Keratinocyte (primary cell): ENCODE measurements around the gene NRG2. TPM values are rescaled to one million over a fixed set of nuclear protein-coding genes. Genes with fewer than 3 reads are reported as not detected.

Source experiments
- DNase-seq: peaks from one replicate; pipeline ENCODE4 v3.0.0-alpha.2; 2011; ENCODE audit warnings: low read depth, missing footprints, low spot score
- FAIRE-seq: peaks from 2 replicates; lab custom pipeline; 2011; peaks lifted over from hg19 to GRCh38; lab: Jason Lieb, UNC
- H2AFZ ChIP-seq: 2 replicates; pipeline ENCODE4 v1.6.0; 2012; ENCODE audit warnings: low read length, control low read depth, inconsistent platforms; ENCODE audit not compliant: control insufficient read depth
- H3K27ac ChIP-seq: 2 replicates; pipeline ENCODE4 v1.5.1; 2011; ENCODE audit warnings: low read length; ENCODE audit not compliant: control insufficient read depth, insufficient read depth
- H3K27me3 ChIP-seq: 3 replicates; pipeline ENCODE4 v1.6.0; 2011; ENCODE audit warnings: low read length; ENCODE audit not compliant: control insufficient read depth, insufficient read depth; ENCODE audit errors: extremely low read depth
- H3K36me3 ChIP-seq, 2 experiments: 2 replicates in 1 of 2; 3 replicates in 1 of 2; pipeline ENCODE4 v1.5.1; 2011; ENCODE audit warnings: low read length in 2 of 2, mild to moderate bottlenecking in 1 of 2; ENCODE audit not compliant: control insufficient read depth in 2 of 2, insufficient read depth in 2 of 2; ENCODE audit errors: extremely low read depth in 1 of 2
- H3K4me1 ChIP-seq: 3 replicates; pipeline ENCODE4 v1.5.1; 2011; ENCODE audit warnings: low read length; ENCODE audit not compliant: control insufficient read depth, insufficient read depth; ENCODE audit errors: extremely low read depth
- H3K4me2 ChIP-seq: 3 replicates; pipeline ENCODE4 v1.6.0; 2011; ENCODE audit warnings: low read depth, low read length; ENCODE audit not compliant: control insufficient read depth, insufficient read depth; ENCODE audit errors: extremely low read depth
- H3K4me3 ChIP-seq, 3 experiments: fragments of 200-600 bp in 1 of 3; sonication (generic) in 1 of 3; 2 replicates in 2 of 3; 3 replicates in 1 of 3; pipeline ENCODE4 v1.5.1; 2011 to 2016; ENCODE audit warnings: low read length in 3 of 3, mild to moderate bottlenecking in 3 of 3, control low read depth in 2 of 3, inconsistent platforms in 1 of 3, low read depth in 1 of 3, mixed read lengths in 1 of 3, mixed run types in 1 of 3, moderate library complexity in 1 of 3; ENCODE audit not compliant: control insufficient read depth in 2 of 3, insufficient read depth in 2 of 3; ENCODE audit errors: extremely low read depth in 1 of 3
- H3K79me2 ChIP-seq: 2 replicates; pipeline ENCODE4 v1.6.0; 2012; ENCODE audit warnings: low read length; ENCODE audit not compliant: control insufficient read depth, insufficient read depth
- H3K9ac ChIP-seq: 3 replicates; pipeline ENCODE4 v1.6.0; 2011; ENCODE audit warnings: low read length; ENCODE audit not compliant: control insufficient read depth, insufficient read depth; ENCODE audit errors: extremely low read depth
- H3K9me1 ChIP-seq: 3 replicates; pipeline ENCODE4 v1.6.0; 2011; ENCODE audit warnings: low read length; ENCODE audit not compliant: control insufficient read depth, insufficient read depth; ENCODE audit errors: extremely low read depth
- H3K9me3 ChIP-seq: 2 replicates; pipeline ENCODE4 v1.5.1; 2012; ENCODE audit warnings: low read depth, low read length; ENCODE audit not compliant: control insufficient read depth
- H4K20me1 ChIP-seq: 3 replicates; pipeline ENCODE4 v1.6.0; 2011; ENCODE audit warnings: low read length; ENCODE audit not compliant: control insufficient read depth, insufficient read depth; ENCODE audit errors: extremely low read depth
- dilution Hi-C: fragments of 300-500 bp; cut with MboI; formaldehyde crosslinking; loops from one replicate; pipeline ENCODE4 v1.7.0; 2020; ENCODE audit warnings: low sequenced_read_pairs; ENCODE audit not compliant: extremely low pct_ligation_motif_present
- polyA plus RNA-seq, 5 experiments: library from polyadenylated mRNA; depleted of rRNA in 3 of 5; stranded (reverse) in 3 of 5; stranded (forward) in 1 of 5; unstranded in 1 of 5; fragments of >200 nt; gene quantifications; 1 replicate in 1 of 5; 2 replicates in 3 of 5; 3 replicates in 1 of 5; pipeline versions ENCODE4 v1.2.1 to v1.2.3, GENCODE V29; 2011 to 2012; ENCODE audit warnings: missing spikeins in 2 of 5, low read depth in 1 of 5, low replicate concordance in 1 of 5
- TF ChIP-seq, protein P1 (sequence below), 3 experiments: IDR thresholded peaks in 1 of 3; conservative IDR thresholded peaks in 1 of 3; optimal IDR thresholded peaks in 1 of 3; 2 replicates in 2 of 3; 3 replicates in 1 of 3; pipeline versions ENCODE3 to v1.5.1; 2011; ENCODE audit warnings: low read length in 3 of 3, mild to moderate bottlenecking in 3 of 3, moderate library complexity in 2 of 3, control low read depth in 1 of 3, inconsistent platforms in 1 of 3; ENCODE audit not compliant: insufficient read depth in 2 of 3; ENCODE audit errors: extremely low read depth in 1 of 3

Gene NRG2
- polyA plus RNA-seq, 1 donor (not counting 4 experiments of a cell fraction or from before 2014, with no cell fraction given) = 0.13 TPM

DNA sequence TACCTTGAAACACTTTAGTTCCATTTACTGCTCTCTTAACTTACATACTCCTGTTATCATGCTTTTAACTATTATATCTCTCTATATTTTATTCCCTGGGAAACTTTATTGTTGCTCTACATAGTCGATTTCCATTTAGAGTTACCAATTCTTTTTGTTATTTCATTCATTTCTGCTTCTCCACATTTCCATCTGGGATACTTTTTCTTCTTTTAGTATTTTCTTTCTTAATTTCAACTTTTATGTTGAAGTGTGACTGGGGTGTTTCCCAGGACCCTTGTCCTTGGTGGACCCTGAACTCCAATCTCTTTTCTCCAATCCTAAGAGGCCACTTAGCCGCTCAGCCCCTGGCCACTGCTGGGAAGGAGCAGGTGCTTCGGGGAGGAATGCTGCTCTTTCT lies 211.5 kb downstream of the NRG2 start:
- FAIRE-seq (no peak), DNase-seq (no peak)
- Histone ChIP-seq H3K36me3 (no peaks in the 10 kb centered on the region), H3K9ac (no peak overlapping the region), H3K27me3 (peaks cover 16% of the 10 kb centered on the region), H3K9me1 (no peaks in the 10 kb centered on the region), H3K9me3 (no peaks in the 10 kb centered on the region), H3K79me2 (no peaks in the 10 kb centered on the region), H2AFZ (no peak overlapping the region), H3K4me3 (no peak overlapping the region), H4K20me1 (no peaks in the 10 kb centered on the region), H3K27ac (no peak overlapping the region), H3K4me1 (no peaks in the 10 kb centered on the region), H3K4me2 (no peak overlapping the region)
- TF ChIP-seq, protein P1, sequence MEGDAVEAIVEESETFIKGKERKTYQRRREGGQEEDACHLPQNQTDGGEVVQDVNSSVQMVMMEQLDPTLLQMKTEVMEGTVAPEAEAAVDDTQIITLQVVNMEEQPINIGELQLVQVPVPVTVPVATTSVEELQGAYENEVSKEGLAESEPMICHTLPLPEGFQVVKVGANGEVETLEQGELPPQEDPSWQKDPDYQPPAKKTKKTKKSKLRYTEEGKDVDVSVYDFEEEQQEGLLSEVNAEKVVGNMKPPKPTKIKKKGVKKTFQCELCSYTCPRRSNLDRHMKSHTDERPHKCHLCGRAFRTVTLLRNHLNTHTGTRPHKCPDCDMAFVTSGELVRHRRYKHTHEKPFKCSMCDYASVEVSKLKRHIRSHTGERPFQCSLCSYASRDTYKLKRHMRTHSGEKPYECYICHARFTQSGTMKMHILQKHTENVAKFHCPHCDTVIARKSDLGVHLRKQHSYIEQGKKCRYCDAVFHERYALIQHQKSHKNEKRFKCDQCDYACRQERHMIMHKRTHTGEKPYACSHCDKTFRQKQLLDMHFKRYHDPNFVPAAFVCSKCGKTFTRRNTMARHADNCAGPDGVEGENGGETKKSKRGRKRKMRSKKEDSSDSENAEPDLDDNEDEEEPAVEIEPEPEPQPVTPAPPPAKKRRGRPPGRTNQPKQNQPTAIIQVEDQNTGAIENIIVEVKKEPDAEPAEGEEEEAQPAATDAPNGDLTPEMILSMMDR (optimal IDR thresholded peaks at IDR 0.05 in 1 of 3, IDR thresholded peaks at IDR 0.05 in 1 of 3, conservative IDR thresholded peaks at IDR 0.05 in 1 of 3; ENCODE audit: extremely low read depth in 1 of 3, insufficient read depth in 2 of 3, low read length in 3 of 3) = no peak
- dilution Hi-C loops = loop anchor here (25.0 kb wide), 1 partner anchor 131 kb away; no protein-coding TSS in a partner anchor

DNA sequence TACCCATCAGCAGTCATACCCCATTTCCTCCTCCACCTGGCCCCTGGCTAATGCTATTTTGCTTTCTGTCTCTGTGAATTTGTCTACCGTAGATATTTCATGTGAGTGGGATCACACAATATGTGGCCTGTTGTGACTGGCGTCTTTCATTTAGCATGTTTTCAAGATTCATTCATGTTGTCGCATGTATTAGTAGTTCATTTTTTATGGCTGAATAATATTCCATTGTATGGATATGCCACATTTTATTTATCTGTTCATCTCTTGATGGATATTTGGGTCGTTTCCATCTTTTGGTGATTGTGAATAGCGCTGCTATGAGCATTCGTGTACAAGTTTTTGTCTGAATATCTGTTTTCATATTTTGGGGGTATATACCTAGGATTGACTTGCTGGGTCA lies 213.6 kb downstream of the NRG2 start:
- dilution Hi-C loops = loop anchor here (25.0 kb wide), 1 partner anchor 133 kb away; no protein-coding TSS in a partner anchor
- Histone ChIP-seq H3K27me3 (peaks cover 16% of the 10 kb centered on the region), H3K79me2 (no peaks in the 10 kb centered on the region), H3K27ac (no peak overlapping the region), H3K9me3 (no peaks in the 10 kb centered on the region), H3K4me2 (no peak overlapping the region), H4K20me1 (no peaks in the 10 kb centered on the region), H3K4me1 (no peaks in the 10 kb centered on the region), H2AFZ (no peak overlapping the region), H3K9me1 (no peaks in the 10 kb centered on the region), H3K4me3 (no peak overlapping the region), H3K36me3 (no peaks in the 10 kb centered on the region), H3K9ac (no peak overlapping the region)
- TF ChIP-seq, protein P1 (optimal IDR thresholded peaks at IDR 0.05 in 1 of 3, IDR thresholded peaks at IDR 0.05 in 1 of 3, conservative IDR thresholded peaks at IDR 0.05 in 1 of 3; ENCODE audit: extremely low read depth in 1 of 3, insufficient read depth in 2 of 3, low read length in 3 of 3) = no peak
- FAIRE-seq (no peak), DNase-seq (no peak)
